Measurements from ENCODE around the gene VPS37B. TPM values are rescaled to one million over a fixed set of nuclear protein-coding genes. Genes with fewer than 3 reads are reported as not detected.

The VPS37B gene
- total RNA-seq, 4 donors from 2014 or later: 24.5 to 28.4 (median 25.8) TPM

DNA sequence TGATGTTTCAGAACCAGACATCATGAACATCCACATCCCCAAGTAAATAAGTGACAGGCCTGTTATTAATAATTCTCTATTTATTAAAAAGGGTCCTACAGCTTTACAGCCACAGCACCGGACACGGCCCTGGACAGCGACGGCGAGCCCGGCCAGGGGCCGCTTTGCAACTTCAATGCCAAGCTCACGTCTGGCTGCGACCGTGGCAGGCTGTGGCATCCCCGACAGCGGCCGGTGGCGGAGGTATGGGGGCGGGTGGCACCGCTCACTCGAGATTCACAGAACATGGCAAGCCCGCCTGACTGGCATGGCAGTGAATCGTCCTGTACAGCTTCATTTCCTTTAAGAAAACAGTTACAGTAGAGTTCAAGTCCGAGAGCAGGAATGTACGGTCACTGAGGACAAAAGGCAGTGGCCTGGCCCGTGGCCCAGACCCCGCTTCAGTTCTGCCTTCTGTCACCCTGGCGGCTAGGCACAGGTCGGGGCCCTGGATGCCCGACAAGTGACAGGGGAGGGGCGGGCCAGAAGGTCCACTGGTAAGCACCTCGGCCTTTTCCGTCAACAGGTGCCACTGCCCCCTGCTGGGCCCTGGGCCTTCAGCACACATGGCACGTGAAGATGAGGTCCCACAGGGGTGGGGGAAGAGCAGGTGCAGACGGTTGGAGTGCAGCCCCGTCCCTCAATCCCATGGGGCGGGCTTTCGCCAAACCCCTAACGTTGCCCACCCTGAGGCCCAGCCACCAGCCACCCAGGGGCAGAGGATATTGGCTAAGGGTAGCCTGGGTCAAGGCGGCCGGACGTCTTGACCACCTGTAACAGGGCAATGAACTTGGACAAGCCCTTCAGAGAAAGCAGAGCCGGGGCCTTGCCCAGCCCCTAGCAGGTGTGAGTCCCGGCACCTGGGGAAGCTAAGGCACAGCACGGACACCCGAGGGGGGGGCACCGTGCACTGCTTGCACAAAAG lies 30.4 kb downstream of the VPS37B start:
- H3K36me3 ChIP-seq: peaks cover 0 to 62% (median 14%) of the 10 kb centered on the region in 3 donors
- peaks cover 0 to 81% (median 35%) of the 10 kb centered on the region in 4 donors for H3K4me1 ChIP-seq
- DNase-seq (ENCODE audit: low spot score in 2 of 2): no peak
- no peaks in the 10 kb centered on the region for H3K27me3 ChIP-seq
- WGBS, 2 donors: 55 to 59% methylated on average over 33 to 43 of the region's 43 CpGs
- TF ChIP-seq EP300 (IDR thresholded peaks at IDR 0.05): peak in 1 of 2 donors; percentile 3
- TF ChIP-seq POLR2A (IDR thresholded peaks at IDR 0.05): no peak
- TF ChIP-seq, protein P1, sequence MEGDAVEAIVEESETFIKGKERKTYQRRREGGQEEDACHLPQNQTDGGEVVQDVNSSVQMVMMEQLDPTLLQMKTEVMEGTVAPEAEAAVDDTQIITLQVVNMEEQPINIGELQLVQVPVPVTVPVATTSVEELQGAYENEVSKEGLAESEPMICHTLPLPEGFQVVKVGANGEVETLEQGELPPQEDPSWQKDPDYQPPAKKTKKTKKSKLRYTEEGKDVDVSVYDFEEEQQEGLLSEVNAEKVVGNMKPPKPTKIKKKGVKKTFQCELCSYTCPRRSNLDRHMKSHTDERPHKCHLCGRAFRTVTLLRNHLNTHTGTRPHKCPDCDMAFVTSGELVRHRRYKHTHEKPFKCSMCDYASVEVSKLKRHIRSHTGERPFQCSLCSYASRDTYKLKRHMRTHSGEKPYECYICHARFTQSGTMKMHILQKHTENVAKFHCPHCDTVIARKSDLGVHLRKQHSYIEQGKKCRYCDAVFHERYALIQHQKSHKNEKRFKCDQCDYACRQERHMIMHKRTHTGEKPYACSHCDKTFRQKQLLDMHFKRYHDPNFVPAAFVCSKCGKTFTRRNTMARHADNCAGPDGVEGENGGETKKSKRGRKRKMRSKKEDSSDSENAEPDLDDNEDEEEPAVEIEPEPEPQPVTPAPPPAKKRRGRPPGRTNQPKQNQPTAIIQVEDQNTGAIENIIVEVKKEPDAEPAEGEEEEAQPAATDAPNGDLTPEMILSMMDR (IDR thresholded peaks at IDR 0.05): peak in 3 of 5 experiments; percentile 10 to 28 (median 24)
- no peaks in the 10 kb centered on the region for H3K9me3 ChIP-seq
- peak overlapping the region in 3 of 4 donors; percentile 8 to 64 (median 50) for H3K27ac ChIP-seq
- no peak overlapping the region for H3K4me3 ChIP-seq

DNA sequence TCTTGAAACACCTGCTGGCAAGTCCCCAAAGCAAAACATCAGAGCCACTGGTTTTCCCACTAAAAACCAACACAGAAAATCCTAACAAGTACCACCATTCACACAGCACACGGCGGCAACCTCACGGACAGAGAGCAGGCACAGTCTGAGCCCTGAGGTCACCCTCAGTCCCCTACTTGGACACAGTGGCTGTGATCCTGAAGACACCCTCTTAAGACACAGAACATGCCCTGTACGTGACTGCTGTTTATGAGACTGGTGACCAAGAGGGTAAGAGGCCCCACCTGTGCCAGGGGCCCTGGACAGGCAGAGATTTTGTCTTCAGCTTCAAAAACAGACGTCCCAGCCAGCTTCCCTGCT lies 31.1 kb downstream of the VPS37B start:
- no peaks in the 10 kb centered on the region for H3K27me3 ChIP-seq
- no peak for DNase-seq (ENCODE audit: low spot score in 2 of 2)
- TF ChIP-seq, protein P1 (IDR thresholded peaks at IDR 0.05): no peak
- no peak for TF ChIP-seq EP300 (IDR thresholded peaks at IDR 0.05)
- TF ChIP-seq POLR2A (IDR thresholded peaks at IDR 0.05): no peak
- no peaks in the 10 kb centered on the region for H3K9me3 ChIP-seq
- peaks cover 0 to 81% (median 34%) of the 10 kb centered on the region in 4 donors for H3K4me1 ChIP-seq
- peak overlapping the region in 3 of 4 donors; percentile 8 to 64 (median 50) for H3K27ac ChIP-seq
- H3K36me3 ChIP-seq: peaks cover 0 to 56% (median 14%) of the 10 kb centered on the region in 3 donors
- WGBS, 2 donors: 63 to 76% methylated on average over 5 of the region's 5 CpGs
- H3K4me3 ChIP-seq: no peak overlapping the region

DNA sequence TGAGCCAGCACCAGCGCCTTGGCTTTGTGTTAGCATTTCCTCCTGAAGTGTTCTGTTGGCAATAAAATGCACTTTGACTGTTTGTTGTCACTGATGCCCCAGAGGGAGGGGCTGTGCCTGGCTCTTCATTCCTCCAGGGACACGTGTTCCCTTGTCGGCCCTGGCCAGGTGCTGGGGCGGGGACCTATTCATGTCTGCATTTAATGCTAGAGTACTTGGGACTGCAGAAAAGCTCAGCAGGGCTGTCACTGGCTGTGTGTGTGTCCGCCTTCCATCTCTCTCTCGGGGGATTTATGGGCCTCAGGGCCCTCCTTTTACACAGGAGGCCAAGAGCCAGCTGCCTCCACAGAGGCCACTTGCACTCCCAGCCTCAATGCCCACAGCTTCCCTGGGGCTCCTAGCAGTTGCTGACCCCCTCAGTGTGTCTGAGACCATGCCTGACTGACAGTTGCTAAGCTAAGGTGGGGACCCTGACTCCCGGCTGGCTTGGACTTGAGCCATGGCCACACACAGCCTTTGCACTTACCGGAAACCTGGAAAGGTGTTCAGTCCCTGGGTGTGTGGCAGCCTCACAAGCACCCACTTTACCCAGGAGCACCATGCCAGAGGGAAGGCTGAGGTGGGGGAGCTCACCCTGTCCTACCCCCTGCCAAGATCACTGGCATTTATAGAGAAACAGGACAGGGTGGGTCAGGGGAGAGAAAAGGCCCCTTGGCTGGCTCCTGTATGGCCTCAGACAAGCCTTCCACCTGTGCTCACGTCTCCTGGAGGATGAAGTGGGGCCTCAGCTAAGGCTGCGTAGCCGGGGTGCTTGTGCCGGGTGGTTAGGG lies 32.8 kb downstream of the VPS37B start:
- Histone ChIP-seq H3K27me3 (no peaks in the 10 kb centered on the region), H3K9me3 (no peaks in the 10 kb centered on the region), H3K4me1 (peaks cover 0 to 69% (median 35%) of the 10 kb centered on the region in 4 donors), H3K36me3 (peaks cover 0 to 52% (median 6%) of the 10 kb centered on the region in 3 donors), H3K4me3 (no peak overlapping the region), H3K27ac (peak overlapping the region in 3 of 4 donors; percentile 56 to 61 (median 60))
- no peak for DNase-seq (ENCODE audit: low spot score in 2 of 2)
- 54 to 65% methylated on average over 8 to 12 of the region's 12 CpGs for WGBS, 2 donors
- TF ChIP-seq, protein P1 (IDR thresholded peaks at IDR 0.05): no peak
- TF ChIP-seq EP300 (IDR thresholded peaks at IDR 0.05) (no peak), POLR2A (IDR thresholded peaks at IDR 0.05) (no peak)

DNA sequence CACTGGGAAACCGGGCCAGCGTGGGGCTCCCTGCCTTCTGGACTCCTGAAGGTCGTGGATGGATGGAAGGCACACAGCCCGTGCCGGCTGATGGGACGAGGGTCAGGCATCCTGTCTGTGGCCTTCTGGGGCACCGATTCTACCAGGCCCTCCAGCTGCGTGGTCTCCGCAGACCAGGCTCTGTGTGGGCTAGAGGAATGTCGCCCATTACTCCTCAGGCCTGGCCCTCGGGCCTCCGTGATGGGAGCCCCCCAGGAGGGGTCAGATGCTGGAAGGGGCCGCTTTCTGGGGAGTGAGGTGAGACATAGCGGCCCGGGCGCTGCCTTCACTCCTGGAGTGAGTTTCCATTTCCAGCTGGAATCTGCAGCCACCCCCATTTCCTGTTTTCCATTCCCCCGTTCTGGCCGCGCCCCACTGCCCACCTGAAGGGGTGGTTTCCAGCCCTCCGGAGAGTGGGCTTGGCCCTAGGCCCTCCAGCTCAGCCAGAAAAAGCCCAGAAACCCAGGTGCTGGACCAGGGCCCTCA lies 33.8 kb downstream of the VPS37B start:
- Histone ChIP-seq H3K9me3 (no peaks in the 10 kb centered on the region), H3K27ac (peak overlapping the region; percentile 6 to 80 (median 68)), H3K27me3 (no peaks in the 10 kb centered on the region), H3K4me1 (peaks cover 0 to 61% (median 35%) of the 10 kb centered on the region in 4 donors), H3K36me3 (peaks cover 0 to 44% (median 0%) of the 10 kb centered on the region in 3 donors), H3K4me3 (no peak overlapping the region)
- WGBS, 2 donors: 28 to 33% methylated on average over 19 to 20 of the region's 20 CpGs
- TF ChIP-seq, protein P1 (IDR thresholded peaks at IDR 0.05): no peak
- no peak for TF ChIP-seq POLR2A (IDR thresholded peaks at IDR 0.05)
- TF ChIP-seq EP300 (IDR thresholded peaks at IDR 0.05): no peak
- no peak for DNase-seq (ENCODE audit: low spot score in 2 of 2)
